ENCODE results near the gene TEX29. TPM values are rescaled to one million over a fixed set of nuclear protein-coding genes. Genes with fewer than 3 reads are reported as not detected.

TEX29 gene
- polyA plus RNA-seq, 1 of the 3 experiments (the other 2 are of a cell fraction), result 0.18 TPM

GRCh38 chr13:111367340-111367739 is 46.9 kb downstream of the TEX29 start:
- Histone ChIP-seq H3K4me2 (no peak overlapping the region), H3K9me2 (no peaks in the 10 kb centered on the region), H3K4me1 (ENCODE audit: control insufficient read depth in 1 of 2, insufficient read depth in 2 of 2, low read depth in 1 of 2, low read length in 1 of 2) (no peaks in the 10 kb centered on the region), H3K27me3 (ENCODE audit: insufficient read depth) (peaks cover 39% of the 10 kb centered on the region), H3K27ac (ENCODE audit: low read depth in 2 of 2, low read length in 1 of 2) (no peak overlapping the region), H3K36me3 (replicated peaks in 1 of 2; ENCODE audit: control insufficient read depth in 1 of 2, insufficient read depth in 2 of 2, low read length in 1 of 2) (no peaks in the 10 kb centered on the region), H3F3A (replicated peaks; ENCODE audit: insufficient read depth) (no peaks in the 10 kb centered on the region), H3K9me3 (no peaks in the 10 kb centered on the region), H3K9ac (no peak overlapping the region), H4K20me1 (ENCODE audit: insufficient read depth) (no peaks in the 10 kb centered on the region), H3K4me3 (ENCODE audit: low read depth in 2 of 2, low read length in 1 of 2) (no peak overlapping the region), H2AFZ (ENCODE audit: low read depth) (no peak overlapping the region), H3K79me2 (ENCODE audit: insufficient read depth) (no peaks in the 10 kb centered on the region)
- WGBS (ENCODE audit: low lambda C conversion rate), result 19% methylated on average over 2 of the region's 2 CpGs
- DNase-seq, result no peak
- TF ChIP-seq RFX5 (IDR thresholded peaks at IDR 0.05; ENCODE audit: low read length) (no peak), NFIC (IDR thresholded peaks at IDR 0.05; ENCODE audit: borderline replicate concordance) (no peak), CHD2 (IDR thresholded peaks at IDR 0.05; ENCODE audit: low read length, partially characterized antibody) (no peak), EP300 (IDR thresholded peaks at IDR 0.05; ENCODE audit: borderline replicate concordance in 1 of 2, low read depth in 1 of 2, low read length in 1 of 2) (no peak), TEAD4 (IDR thresholded peaks at IDR 0.05; ENCODE audit: borderline replicate concordance, insufficient read depth) (no peak), TAF1 (IDR thresholded peaks at IDR 0.05; ENCODE audit: borderline replicate concordance, low read depth, low read length) (no peak), SMC3 (IDR thresholded peaks at IDR 0.05; ENCODE audit: low read depth, low read length) (no peak), YY1 (IDR thresholded peaks at IDR 0.05; ENCODE audit: low read depth) (no peak), MEF2A (IDR thresholded peaks at IDR 0.05; ENCODE audit: borderline replicate concordance, low read depth) (no peak), ELF1 (IDR thresholded peaks at IDR 0.05) (no peak), TCF12 (IDR thresholded peaks at IDR 0.05) (no peak), EZH2phosphoT487 (IDR thresholded peaks at IDR 0.05; ENCODE audit: borderline replicate concordance, low read depth) (no peak), FOXM1 (IDR thresholded peaks at IDR 0.05; ENCODE audit: low read depth) (no peak), RXRA (IDR thresholded peaks at IDR 0.05; ENCODE audit: borderline replicate concordance, low read depth) (no peak), GABPA (IDR thresholded peaks at IDR 0.05; ENCODE audit: low read depth) (no peak), RAD21 (IDR thresholded peaks at IDR 0.05; ENCODE audit: low read length) (no peak), NRF1 (IDR thresholded peaks at IDR 0.05; ENCODE audit: low read depth, low read length) (no peak), REST (IDR thresholded peaks at IDR 0.05; ENCODE audit: low read depth, low read length) (no peak)
- CTCF ChIA-PET, result no interaction called here
- POLR2A ChIA-PET, result no interaction called here

Data from SK-N-SH (cell line).